Activated CD8-positive, alpha-beta memory T cell treated with anti-CD3 and anti-CD28 coated beads for 24 hours (primary cell): ENCODE data around the gene FTCDNL1.

Experiments used
- DNase-seq: peaks from one replicate; pipeline ENCODE4 v3.0.0-alpha.2; 2020

FTCDNL1 gene

GRCh38 chr2:199779589-199779988 lies 71.4 kb downstream of the FTCDNL1 start:
- DNase-seq: no peak

DNA sequence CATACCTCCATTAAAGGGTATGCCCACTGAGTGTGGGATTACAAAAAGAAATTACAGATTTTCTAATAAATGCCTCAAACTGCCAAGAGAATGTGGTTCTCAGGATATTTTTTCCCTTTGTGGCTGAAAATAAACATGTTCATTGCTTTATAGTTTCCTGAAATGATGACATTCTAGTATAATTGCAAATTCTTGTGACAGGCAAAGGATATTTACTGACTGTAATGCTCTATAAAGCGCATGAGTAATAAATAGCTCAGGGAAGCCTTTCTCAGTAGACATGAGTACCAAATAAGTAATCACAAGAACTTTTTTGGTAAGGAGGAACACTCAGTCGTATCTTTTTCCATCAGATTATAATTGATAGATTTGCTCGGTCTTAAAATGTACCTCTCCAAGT lies 72.3 kb downstream of the FTCDNL1 start:
- DNase-seq: no peak

- no peak for DNase-seq
Observed at GRCh38 chr2:199777916-199778315, 73.1 kb downstream of the FTCDNL1 start.

DNA sequence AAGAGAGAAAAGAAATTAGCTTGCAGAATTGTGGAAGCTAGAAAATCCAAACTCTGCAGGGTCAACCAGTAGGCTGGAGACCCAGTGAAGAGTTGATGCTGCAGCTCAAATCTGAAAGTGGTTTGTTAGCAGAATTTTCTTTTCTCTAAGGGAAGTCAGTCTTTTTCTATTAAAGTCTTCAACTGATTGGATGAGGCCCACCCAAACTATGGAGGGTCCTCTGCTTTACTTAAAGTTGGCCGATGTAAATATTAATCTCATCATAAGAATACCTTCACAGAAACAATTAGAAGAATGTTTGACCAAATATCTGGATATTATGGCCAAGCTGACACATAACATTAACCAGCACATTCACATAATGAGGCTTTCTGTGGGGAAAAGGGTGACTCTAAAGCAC lies 73.7 kb downstream of the FTCDNL1 start:
- no peak for DNase-seq

GRCh38 chr2:199775267-199775666 lies 75.7 kb downstream of the FTCDNL1 start:
- no peak for DNase-seq

DNA sequence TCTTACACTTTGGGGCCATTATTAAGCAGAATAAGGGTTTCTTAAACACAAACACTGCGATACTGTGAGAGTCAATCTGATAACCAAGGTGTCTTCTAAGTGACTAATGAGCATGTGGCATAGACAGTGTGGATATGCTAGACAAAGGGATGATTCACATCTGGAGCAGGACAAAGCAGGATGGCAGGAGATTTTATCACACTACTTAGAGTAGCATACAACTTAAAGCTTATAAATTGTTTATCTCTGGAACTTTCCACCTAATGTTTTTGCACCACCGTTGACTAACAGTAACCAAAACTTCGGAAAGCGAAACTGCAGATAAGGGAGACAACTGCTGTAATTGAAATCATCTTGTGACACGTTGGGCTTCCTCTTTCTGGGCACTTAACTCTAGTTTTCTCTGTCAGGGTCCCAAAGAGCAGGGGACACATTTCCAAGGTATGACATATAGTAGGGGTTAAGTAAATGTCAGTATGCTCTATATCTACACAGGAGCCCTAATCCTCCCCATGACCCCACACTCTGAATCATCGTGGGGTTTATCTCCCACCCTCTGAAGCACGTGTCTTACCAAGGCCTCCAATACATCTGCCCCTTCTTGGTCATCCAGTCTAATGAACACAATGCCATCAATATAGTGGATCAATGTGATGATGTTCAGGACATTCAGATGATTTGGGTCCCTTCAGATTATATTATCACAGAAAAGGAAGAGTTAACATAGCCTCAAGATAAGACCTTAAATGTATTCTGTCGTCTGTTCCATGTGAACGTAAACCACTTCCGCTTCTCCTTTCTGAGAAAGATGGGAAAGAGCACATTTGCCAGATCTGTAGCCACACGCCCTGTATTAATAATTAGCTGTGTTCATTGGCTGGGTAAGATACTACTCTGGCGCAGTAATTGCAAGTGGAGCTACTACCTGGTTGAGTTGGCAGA lies 78.7 kb downstream of the FTCDNL1 start:
- no peak for DNase-seq

DNA sequence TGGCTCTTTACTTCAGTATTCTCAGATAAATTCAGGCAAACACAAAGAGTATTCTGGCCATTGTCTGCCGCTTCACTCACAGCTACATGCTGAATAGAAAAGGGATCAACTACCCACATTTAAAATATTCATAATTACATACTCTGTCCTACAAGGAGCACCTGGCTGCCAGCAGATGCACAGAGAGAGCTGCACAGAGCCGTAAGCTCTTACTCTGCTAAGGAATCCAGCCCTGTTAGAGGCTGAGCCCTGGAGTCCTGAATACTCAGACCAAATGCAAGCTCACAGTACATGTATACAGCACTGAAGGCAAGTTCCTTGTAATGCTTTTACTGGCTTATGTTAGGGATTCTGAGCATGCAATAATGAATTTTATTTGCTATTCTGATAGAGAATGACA lies 80.3 kb downstream of the FTCDNL1 start:
- DNase-seq: no peak

- no peak for DNase-seq
Observed at GRCh38 chr2:199765646-199766045, 85.3 kb downstream of the FTCDNL1 start.

- DNase-seq: no peak
Observed at GRCh38 chr2:199764273-199764800, 86.7 kb downstream of the FTCDNL1 start.

DNA sequence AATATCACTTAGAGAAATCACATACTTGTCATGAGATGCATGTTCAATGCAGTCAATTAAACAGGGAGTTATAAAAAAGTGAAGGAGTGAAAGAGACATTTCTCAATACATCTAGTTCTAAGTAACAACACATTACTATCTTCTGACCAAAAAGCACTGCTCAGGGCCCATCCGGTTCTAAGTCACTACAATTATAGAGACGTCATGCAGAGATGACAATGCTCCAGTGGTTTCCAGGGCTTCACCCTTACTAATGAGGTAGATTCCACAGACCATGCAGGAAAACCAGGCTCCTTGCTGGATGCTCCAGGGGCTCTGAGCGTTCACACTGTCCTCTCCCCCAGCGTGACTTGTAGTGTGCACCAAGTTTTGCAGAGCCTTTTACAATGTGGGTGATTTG lies 88.0 kb downstream of the FTCDNL1 start:
- DNase-seq: no peak

DNA sequence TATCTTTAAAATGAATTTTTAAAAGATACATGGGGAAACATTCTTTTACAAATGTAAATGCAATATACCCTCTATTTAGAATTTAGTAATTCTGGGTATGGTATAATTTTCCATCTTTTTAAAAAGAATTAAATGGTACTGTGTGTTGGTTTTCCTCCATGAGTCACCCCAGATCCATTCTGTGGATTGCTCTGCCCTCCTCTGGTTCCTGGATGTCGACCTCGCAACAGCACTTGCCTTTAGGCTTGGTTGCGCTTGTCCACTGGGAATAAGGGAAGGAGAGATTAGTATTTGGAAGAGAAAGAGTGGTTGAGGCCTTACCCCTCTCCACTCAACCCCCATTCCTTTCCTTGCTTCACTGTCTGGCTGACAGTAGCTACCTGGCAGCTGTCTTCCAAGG lies 90.4 kb downstream of the FTCDNL1 start:
- no peak for DNase-seq

- DNase-seq: no peak
Observed at GRCh38 chr2:199757233-199757870, 93.6 kb downstream of the FTCDNL1 start.

GRCh38 chr2:199756743-199757142 lies 94.2 kb downstream of the FTCDNL1 start:
- no peak for DNase-seq

DNA sequence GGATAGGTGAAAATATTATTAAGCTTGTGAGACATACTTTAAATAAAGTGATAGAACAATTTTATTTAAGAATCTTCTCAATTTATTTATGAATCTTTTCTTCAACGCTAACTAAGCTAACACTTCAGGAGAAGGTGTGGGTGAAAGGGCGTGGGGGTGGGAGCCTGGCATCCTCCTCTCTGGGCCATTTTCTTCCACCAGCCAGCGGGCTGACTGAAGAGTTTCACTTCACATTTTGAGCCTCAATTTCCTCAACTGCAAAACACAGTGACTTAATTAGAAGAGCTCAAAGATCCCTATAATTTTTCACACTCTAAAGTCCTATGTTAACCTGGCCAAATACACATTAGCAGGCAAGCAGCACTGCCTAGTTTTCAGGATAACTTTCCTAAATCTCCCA lies 94.8 kb downstream of the FTCDNL1 start:
- no peak for DNase-seq

DNA sequence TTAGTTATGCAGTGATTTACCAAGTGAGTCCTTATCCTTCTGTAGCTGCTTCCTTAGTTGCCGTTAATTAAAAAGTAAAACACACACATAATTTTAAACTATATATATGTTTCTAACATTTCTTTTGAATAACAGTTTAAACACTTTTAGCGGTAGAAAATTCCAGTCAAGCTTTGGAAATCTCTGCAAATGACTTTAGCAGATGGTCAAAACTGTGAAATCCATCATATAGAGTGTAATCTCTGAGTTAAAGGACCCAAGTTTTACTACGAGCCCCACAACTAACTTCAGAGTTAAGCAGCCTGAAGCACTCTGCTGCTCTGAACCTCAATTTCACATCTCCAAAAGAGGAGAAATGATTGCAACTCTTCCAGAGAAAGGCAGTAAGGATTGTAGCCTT lies 96.2 kb downstream of the FTCDNL1 start:
- no peak for DNase-seq

- DNase-seq: no peak
Observed at GRCh38 chr2:199751492-199752120, 99.4 kb downstream of the FTCDNL1 start.

- DNase-seq: no peak
Observed at GRCh38 chr2:199749571-199749970, 101.4 kb downstream of the FTCDNL1 start.

DNA sequence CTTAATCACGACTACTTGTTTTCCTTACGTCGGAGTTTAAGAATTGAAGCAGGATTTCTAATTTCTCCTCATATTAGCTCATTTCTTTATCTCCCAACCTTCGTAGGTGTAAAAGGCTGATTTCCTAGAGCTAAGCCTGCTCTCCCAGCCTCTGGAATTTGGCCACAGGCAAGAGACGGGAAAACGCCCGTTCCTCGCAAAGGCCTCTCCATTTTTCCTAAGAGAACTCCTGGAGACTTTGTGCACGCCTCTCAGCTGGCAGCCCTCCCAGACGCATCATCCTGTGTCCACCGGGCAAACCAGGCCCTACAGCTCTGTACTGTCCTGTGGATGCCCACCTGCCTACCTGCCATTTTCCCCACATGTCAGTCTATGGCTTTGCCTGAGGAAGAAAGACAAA lies 106.3 kb downstream of the FTCDNL1 start:
- DNase-seq: no peak

DNA sequence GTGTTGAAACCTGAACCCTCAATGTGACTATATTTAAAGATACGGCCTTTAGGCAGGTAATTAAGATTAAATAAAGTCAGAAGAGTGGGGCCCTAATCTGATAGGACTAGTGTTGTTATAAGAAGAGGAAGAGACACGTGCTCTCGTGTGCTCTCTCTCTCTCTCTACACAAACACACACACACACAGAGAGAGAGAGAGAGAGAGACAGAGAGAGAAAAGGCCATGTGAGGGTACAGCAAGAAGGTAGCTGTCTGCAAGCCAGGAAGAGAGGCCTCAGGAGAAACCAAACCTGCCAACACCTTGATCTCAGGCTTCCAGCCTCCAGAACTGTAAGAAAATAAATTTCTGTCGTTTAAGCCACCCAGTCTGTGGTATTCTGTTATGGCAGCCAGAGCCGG lies 106.7 kb downstream of the FTCDNL1 start:
- DNase-seq: no peak

GRCh38 chr2:199743415-199744120 lies 107.4 kb downstream of the FTCDNL1 start:
- DNase-seq: no peak

GRCh38 chr2:199742884-199743283 lies 108.1 kb downstream of the FTCDNL1 start:
- no peak for DNase-seq

DNA sequence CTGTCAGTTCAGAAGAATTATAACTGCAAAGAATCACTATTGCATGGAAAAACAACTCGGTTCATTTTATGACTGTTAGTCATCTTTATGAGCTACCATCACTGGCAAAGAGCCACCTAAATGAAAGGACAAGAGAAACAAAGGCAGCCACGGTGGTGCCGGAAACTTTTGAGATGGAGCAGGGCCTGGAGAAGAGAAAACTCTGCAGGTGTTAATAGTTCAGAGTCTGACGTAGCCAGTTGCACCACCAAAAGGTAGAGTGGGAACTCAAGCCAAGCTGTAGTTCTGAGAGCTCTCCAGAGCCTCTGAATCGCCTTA lies 110.9 kb downstream of the FTCDNL1 start:
- DNase-seq: no peak
